ENCODE results near the gene ITPK1.

Gene ITPK1

DNA sequence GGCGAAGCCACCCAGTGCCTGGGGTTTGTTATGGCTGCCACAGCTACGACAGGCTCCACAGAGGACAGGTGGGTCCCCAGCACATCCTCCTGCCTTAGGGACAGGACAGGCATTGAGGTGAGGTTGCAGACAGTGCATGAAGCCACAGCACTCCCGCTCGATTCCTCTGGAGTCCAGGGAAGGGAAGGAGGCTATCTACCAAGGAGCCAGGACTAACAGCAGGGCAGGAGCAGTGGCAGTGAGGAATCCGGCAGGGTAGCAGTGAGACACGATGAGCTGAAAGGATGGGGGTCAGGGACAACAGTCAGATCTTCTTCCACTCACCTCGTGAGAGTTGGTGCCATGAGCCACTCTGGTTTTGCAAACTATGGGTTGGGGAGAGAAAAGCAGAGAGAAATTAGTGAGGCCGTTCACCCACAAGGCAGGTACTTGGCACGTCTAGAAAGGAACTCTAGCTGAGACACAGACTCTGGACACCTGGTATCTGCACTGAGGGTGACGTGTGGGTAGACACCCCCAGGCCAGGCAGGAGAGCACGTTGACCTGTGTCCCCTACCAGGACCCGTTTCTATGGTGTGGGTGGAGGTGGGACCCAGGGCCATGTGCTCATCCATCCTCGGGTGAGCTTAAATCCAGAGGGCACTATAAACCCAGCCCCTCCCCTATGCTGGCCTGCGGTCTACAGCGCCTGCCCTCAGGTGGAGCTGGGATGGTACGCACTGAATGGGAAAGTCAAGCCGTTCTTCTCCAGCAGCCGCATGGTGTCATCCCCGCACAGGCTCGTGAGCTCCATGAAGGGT is 153.5 kb downstream of the ITPK1 start:
- no peak overlapping the region for H3K9ac ChIP-seq (ENCODE audit: low read depth, low read length)
- DNase-seq (no peak), ATAC-seq (ENCODE audit: insufficient read depth, low read depth) (no peak)
- no peak overlapping the region for H3K4me3 ChIP-seq (ENCODE audit: low read depth in 1 of 2, low read length in 2 of 2)
- H3K27me3 ChIP-seq (ENCODE audit: insufficient read depth, low read length, poor library complexity), result no peaks in the 10 kb centered on the region
- H3K4me1 ChIP-seq (ENCODE audit: insufficient read depth, low read length), result no peaks in the 10 kb centered on the region
- 0 out of 2 replicates have a peak, but pooled peaks cover 5% of the 10 kb centered on the region for H3K79me2 ChIP-seq (ENCODE audit: insufficient read depth, low read length)
- H3K4me2 ChIP-seq (ENCODE audit: insufficient read depth, low read length), result no peak overlapping the region
- H3K27ac ChIP-seq (ENCODE audit: low read length), result no peak overlapping the region
- peaks cover 25% of the 10 kb centered on the region for H3K36me3 ChIP-seq (ENCODE audit: insufficient read depth, low read length)
- no peaks in the 10 kb centered on the region for H3K9me3 ChIP-seq (ENCODE audit: insufficient read depth, low read length, severe bottlenecking)
- peaks cover 14% of the 10 kb centered on the region for H4K20me1 ChIP-seq (ENCODE audit: insufficient read depth, low read length)
- no peak overlapping the region for H2AFZ ChIP-seq (ENCODE audit: low read depth, low read length)
- no peak for TF ChIP-seq EZH2 (IDR thresholded peaks at IDR 0.05; ENCODE audit: borderline replicate concordance, low read depth, low read length, severe bottlenecking)
- TF ChIP-seq, protein P1, sequence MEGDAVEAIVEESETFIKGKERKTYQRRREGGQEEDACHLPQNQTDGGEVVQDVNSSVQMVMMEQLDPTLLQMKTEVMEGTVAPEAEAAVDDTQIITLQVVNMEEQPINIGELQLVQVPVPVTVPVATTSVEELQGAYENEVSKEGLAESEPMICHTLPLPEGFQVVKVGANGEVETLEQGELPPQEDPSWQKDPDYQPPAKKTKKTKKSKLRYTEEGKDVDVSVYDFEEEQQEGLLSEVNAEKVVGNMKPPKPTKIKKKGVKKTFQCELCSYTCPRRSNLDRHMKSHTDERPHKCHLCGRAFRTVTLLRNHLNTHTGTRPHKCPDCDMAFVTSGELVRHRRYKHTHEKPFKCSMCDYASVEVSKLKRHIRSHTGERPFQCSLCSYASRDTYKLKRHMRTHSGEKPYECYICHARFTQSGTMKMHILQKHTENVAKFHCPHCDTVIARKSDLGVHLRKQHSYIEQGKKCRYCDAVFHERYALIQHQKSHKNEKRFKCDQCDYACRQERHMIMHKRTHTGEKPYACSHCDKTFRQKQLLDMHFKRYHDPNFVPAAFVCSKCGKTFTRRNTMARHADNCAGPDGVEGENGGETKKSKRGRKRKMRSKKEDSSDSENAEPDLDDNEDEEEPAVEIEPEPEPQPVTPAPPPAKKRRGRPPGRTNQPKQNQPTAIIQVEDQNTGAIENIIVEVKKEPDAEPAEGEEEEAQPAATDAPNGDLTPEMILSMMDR (IDR thresholded peaks at IDR 0.05; ENCODE audit: borderline replicate concordance, extremely low read depth, low read length, poor library complexity, severe bottlenecking), result no peak

DNA sequence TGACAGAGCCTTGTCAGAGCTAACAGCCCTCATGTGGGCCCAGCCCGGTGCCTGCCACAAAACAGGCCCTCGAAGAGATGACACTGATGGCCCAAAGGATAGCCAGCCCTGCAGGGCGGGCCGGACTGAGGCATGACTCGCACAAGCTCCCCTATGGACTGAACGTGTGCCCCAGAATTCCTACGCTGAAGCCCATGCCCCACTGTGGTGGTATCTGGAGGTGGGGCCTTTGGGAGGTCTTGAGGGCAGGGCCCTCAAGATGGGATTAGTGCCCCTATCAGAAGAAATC is 154.2 kb downstream of the ITPK1 start:
- H3K9me3 ChIP-seq (ENCODE audit: insufficient read depth, low read length, severe bottlenecking), result no peaks in the 10 kb centered on the region
- DNase-seq (no peak), ATAC-seq (ENCODE audit: insufficient read depth, low read depth) (no peak)
- peaks cover 31% of the 10 kb centered on the region for H3K36me3 ChIP-seq (ENCODE audit: insufficient read depth, low read length)
- no peak overlapping the region for H2AFZ ChIP-seq (ENCODE audit: low read depth, low read length)
- 0 out of 2 replicates have a peak, but pooled peaks cover 5% of the 10 kb centered on the region for H3K79me2 ChIP-seq (ENCODE audit: insufficient read depth, low read length)
- no peaks in the 10 kb centered on the region for H3K27me3 ChIP-seq (ENCODE audit: insufficient read depth, low read length, poor library complexity)
- no peak overlapping the region for H3K4me2 ChIP-seq (ENCODE audit: insufficient read depth, low read length)
- H3K27ac ChIP-seq (ENCODE audit: low read length), result no peak overlapping the region
- H4K20me1 ChIP-seq (ENCODE audit: insufficient read depth, low read length), result peaks cover 14% of the 10 kb centered on the region
- H3K4me1 ChIP-seq (ENCODE audit: insufficient read depth, low read length), result no peaks in the 10 kb centered on the region
- no peak overlapping the region for H3K9ac ChIP-seq (ENCODE audit: low read depth, low read length)
- H3K4me3 ChIP-seq (ENCODE audit: low read depth in 1 of 2, low read length in 2 of 2), result no peak overlapping the region
- TF ChIP-seq, protein P1 (IDR thresholded peaks at IDR 0.05; ENCODE audit: borderline replicate concordance, extremely low read depth, low read length, poor library complexity, severe bottlenecking), result no peak
- no peak for TF ChIP-seq EZH2 (IDR thresholded peaks at IDR 0.05; ENCODE audit: borderline replicate concordance, low read depth, low read length, severe bottlenecking)

DNA sequence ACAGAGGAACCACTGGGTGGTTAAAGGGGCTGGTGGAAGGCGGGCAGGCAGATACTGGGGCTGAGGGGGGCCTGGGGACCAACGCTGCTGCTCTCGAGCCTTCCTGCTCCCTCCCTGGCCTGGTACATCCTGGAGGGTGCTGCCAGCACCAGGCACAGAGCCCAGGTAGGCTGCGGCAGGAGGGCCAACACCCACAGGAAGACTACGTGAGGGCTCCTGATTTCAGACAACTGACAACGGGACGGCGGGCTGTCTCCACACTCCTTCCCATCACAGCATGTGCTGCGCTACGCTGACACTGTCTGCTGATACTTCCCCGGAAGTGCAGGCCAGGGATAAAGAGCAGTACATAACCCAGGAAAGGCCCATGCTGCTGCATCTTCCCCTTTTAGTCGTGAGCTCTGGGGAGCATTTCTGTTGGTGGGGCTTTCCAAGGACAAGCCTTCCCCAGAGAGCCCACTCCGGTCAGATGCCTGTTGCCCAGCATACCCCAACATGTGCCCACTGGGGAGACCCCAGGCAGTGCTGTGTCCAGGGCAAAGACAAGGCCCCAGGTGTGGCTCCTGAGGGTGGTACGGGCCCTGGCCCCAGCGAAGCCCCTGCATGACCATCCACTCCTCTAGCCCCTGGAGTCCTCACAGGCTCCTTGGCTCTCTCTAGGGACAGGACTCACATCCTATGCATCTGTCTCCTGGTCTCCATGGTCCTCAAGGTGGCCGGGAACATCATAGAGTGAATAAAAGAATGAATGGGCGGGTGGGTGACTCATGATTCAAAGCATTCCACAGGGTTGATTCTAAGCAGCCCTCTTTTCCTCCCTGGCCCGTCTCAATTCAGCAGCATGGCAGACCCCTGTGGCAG is 154.8 kb downstream of the ITPK1 start:
- no peaks in the 10 kb centered on the region for H3K27me3 ChIP-seq (ENCODE audit: insufficient read depth, low read length, poor library complexity)
- no peak overlapping the region for H3K4me2 ChIP-seq (ENCODE audit: insufficient read depth, low read length)
- no peaks in the 10 kb centered on the region for H3K4me1 ChIP-seq (ENCODE audit: insufficient read depth, low read length)
- TF ChIP-seq EZH2 (IDR thresholded peaks at IDR 0.05; ENCODE audit: borderline replicate concordance, low read depth, low read length, severe bottlenecking), result no peak
- no peak for DNase-seq
- H3K9me3 ChIP-seq (ENCODE audit: insufficient read depth, low read length, severe bottlenecking), result no peaks in the 10 kb centered on the region
- peaks cover 14% of the 10 kb centered on the region for H4K20me1 ChIP-seq (ENCODE audit: insufficient read depth, low read length)
- H3K4me3 ChIP-seq (ENCODE audit: low read depth in 1 of 2, low read length in 2 of 2), result no peak overlapping the region
- no peak for ATAC-seq (ENCODE audit: insufficient read depth, low read depth)
- no peak overlapping the region for H2AFZ ChIP-seq (ENCODE audit: low read depth, low read length)
- peaks cover 35% of the 10 kb centered on the region for H3K36me3 ChIP-seq (ENCODE audit: insufficient read depth, low read length)
- H3K79me2 ChIP-seq (ENCODE audit: insufficient read depth, low read length), result 0 out of 2 replicates have a peak, but pooled peaks cover 5% of the 10 kb centered on the region
- no peak overlapping the region for H3K9ac ChIP-seq (ENCODE audit: low read depth, low read length)
- H3K27ac ChIP-seq (ENCODE audit: low read length), result no peak overlapping the region

All from DND-41 (cell line).